HEK293 (cell line): ENCODE data around the gene PAM.

ENCODE experiments used
- CTCF ChIA-PET: fragments of 350-600 bp; formaldehyde crosslinking; extraction: SDS; loops from one replicate; lab custom pipeline; 2021; ENCODE audit warnings: antibody characterized with exemption; lab: Yijun Ruan, JAX
- POLR2A ChIA-PET: fragments of 300-600 bp; formaldehyde crosslinking; extraction: SDS; loops from one replicate; lab custom pipeline; 2020; ENCODE audit warnings: antibody characterized with exemption, inconsistent platforms; lab: Yijun Ruan, JAX
- H3K27ac ChIP-seq: fragments of 200-500 bp; sonication (Bioruptor generic); 2 replicates; pipeline ENCODE4 v1.5.1; 2014; ENCODE audit warnings: low read depth, low read length, control low read depth, inconsistent platforms; ENCODE audit errors: extremely low read depth
- H3K36me3 ChIP-seq, 2 experiments: fragments of 200-500 bp in 1 of 2; sonication (Bioruptor generic) in 1 of 2; 1 replicate in 1 of 2; 2 replicates in 1 of 2; pipeline ENCODE4 v1.5.1; 2014 to 2017; ENCODE audit warnings: inconsistent platforms in 2 of 2, low read length in 2 of 2; ENCODE audit not compliant: control insufficient read depth in 2 of 2, insufficient read depth in 1 of 2
- H3K4me1 ChIP-seq: fragments of 200-500 bp; sonication (Bioruptor generic); 2 replicates; pipeline ENCODE4 v1.5.1; 2014; ENCODE audit warnings: mild to moderate bottlenecking, low read length, inconsistent platforms; ENCODE audit not compliant: control insufficient read depth, insufficient read depth
- H3K4me3 ChIP-seq: 2 replicates; pipeline ENCODE4 v1.5.1; 2011; ENCODE audit warnings: low read depth, mild to moderate bottlenecking, control low read depth, low read length, moderate library complexity
- H3K9me3 ChIP-seq: fragments of 200-500 bp; sonication (Bioruptor generic); 2 replicates; pipeline ENCODE4 v1.5.1; 2014; ENCODE audit warnings: low read depth, low read length, inconsistent platforms; ENCODE audit not compliant: control insufficient read depth, insufficient read depth
- GLIS1 ChIP-seq: fragments of 450-650 bp; formaldehyde crosslinking; IDR thresholded peaks from 2 replicates; pipeline ENCODE4 v1.5.1; 2016; ENCODE audit warnings: missing biosample characterization, missing genetic modification characterization
- KLF8 ChIP-seq: fragments of 450-650 bp; formaldehyde crosslinking; IDR thresholded peaks from 2 replicates; pipeline ENCODE4 v1.5.1; 2016; ENCODE audit warnings: missing biosample characterization, missing genetic modification characterization
- RBAK ChIP-seq: fragments of 450-650 bp; formaldehyde crosslinking; IDR thresholded peaks from 2 replicates; pipeline ENCODE4 v1.5.1; 2016; ENCODE audit warnings: missing biosample characterization, missing genetic modification characterization
- YY2 ChIP-seq: fragments of 450-650 bp; formaldehyde crosslinking; IDR thresholded peaks from 2 replicates; pipeline ENCODE4 v1.5.1; 2016; ENCODE audit warnings: missing biosample characterization, missing genetic modification characterization
- ZNF10 ChIP-seq: fragments of 450-650 bp; formaldehyde crosslinking; IDR thresholded peaks from 2 replicates; pipeline ENCODE4 v1.5.1; 2017; ENCODE audit warnings: missing biosample characterization, missing genetic modification characterization
- ZNF133 ChIP-seq: fragments of 450-650 bp; formaldehyde crosslinking; IDR thresholded peaks from 2 replicates; pipeline ENCODE4 v1.5.1; 2016; ENCODE audit warnings: missing biosample characterization, missing genetic modification characterization
- ZNF140 ChIP-seq: fragments of 450-650 bp; formaldehyde crosslinking; IDR thresholded peaks from 2 replicates; pipeline ENCODE4 v1.5.1; 2016; ENCODE audit warnings: missing biosample characterization, missing genetic modification characterization
- ZNF146 ChIP-seq: fragments of 450-650 bp; formaldehyde crosslinking; IDR thresholded peaks from 2 replicates; pipeline ENCODE4 v1.5.1; 2016; ENCODE audit warnings: missing biosample characterization, missing genetic modification characterization
- ZNF148 ChIP-seq: fragments of 450-650 bp; formaldehyde crosslinking; IDR thresholded peaks from 2 replicates; pipeline ENCODE4 v1.5.0; 2017; ENCODE audit warnings: missing biosample characterization, missing genetic modification characterization, borderline replicate concordance
- ZNF157 ChIP-seq: fragments of 450-650 bp; formaldehyde crosslinking; IDR thresholded peaks from 2 replicates; pipeline ENCODE4 v1.5.1; 2016; ENCODE audit warnings: missing biosample characterization, missing genetic modification characterization
- ZNF169 ChIP-seq: fragments of 450-650 bp; formaldehyde crosslinking; IDR thresholded peaks from 2 replicates; pipeline ENCODE4 v1.5.1; 2016; ENCODE audit warnings: missing biosample characterization, missing genetic modification characterization
- ZNF48 ChIP-seq: fragments of 450-650 bp; formaldehyde crosslinking; IDR thresholded peaks from 2 replicates; pipeline ENCODE4 v1.5.1; 2016; ENCODE audit warnings: missing biosample characterization, missing genetic modification characterization
- ZNF549 ChIP-seq: fragments of 450-650 bp; IDR thresholded peaks from 2 replicates; pipeline ENCODE4 v1.5.1; 2018; ENCODE audit warnings: missing biosample characterization, missing genetic modification characterization, mild to moderate bottlenecking, inconsistent platforms, moderate library complexity
- ZNF645 ChIP-seq: fragments of 450-650 bp; formaldehyde crosslinking; IDR thresholded peaks from 2 replicates; pipeline ENCODE4; 2016; ENCODE audit warnings: missing biosample characterization, missing genetic modification characterization
- ZNF670 ChIP-seq: fragments of 450-650 bp; formaldehyde crosslinking; IDR thresholded peaks from 2 replicates; pipeline ENCODE4 v1.5.1; 2016; ENCODE audit warnings: missing biosample characterization, missing genetic modification characterization, low read depth
- ZNF677 ChIP-seq: fragments of 450-650 bp; IDR thresholded peaks from 2 replicates; pipeline ENCODE4 v1.5.0; 2018; ENCODE audit warnings: missing biosample characterization, mild to moderate bottlenecking, missing genetic modification characterization, moderate library complexity
- ZNF776 ChIP-seq: fragments of 450-650 bp; formaldehyde crosslinking; IDR thresholded peaks from 2 replicates; pipeline ENCODE4 v1.5.0; 2017; ENCODE audit warnings: missing biosample characterization, missing genetic modification characterization, borderline replicate concordance
- TF ChIP-seq, protein P1 (sequence below): fragments of 450-650 bp; formaldehyde crosslinking; IDR thresholded peaks from 2 replicates; pipeline ENCODE4 v1.5.1; 2016; ENCODE audit warnings: missing biosample characterization, missing genetic modification characterization, borderline replicate concordance
- TF ChIP-seq, protein P2 (sequence below): fragments of 450-650 bp; formaldehyde crosslinking; IDR thresholded peaks from 2 replicates; pipeline ENCODE4 v1.5.1; 2017; ENCODE audit warnings: missing biosample characterization, missing genetic modification characterization
- TF ChIP-seq, protein P3 (sequence below): IDR thresholded peaks from 2 replicates; pipeline ENCODE4 v1.6.1; 2011; ENCODE audit warnings: mild to moderate bottlenecking, low read depth, low read length, borderline replicate concordance

Gene PAM

DNA sequence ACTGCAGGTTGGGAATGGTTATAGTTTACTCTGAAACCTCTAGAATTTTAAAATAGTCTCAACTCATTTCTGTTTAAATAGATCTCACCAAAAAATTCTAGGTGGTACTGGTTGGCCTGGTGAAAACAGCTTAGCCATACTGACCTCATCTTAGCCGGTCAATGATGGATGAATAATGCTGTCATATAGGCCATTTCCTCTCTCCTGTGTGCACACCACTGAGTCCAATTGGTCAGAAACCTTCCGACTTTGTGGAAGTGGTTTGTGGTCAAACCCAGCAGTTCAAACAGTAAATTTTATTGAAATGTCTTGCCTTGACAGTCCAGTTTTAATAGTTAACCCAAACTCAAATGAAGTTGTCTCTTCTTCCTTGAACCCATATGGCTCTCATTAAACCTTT is 266.2 kb downstream of the PAM start (continued):
- no peak for TF ChIP-seq KLF8 (tag by site-specific recombination)
- TF ChIP-seq ZNF776 = no peak

DNA sequence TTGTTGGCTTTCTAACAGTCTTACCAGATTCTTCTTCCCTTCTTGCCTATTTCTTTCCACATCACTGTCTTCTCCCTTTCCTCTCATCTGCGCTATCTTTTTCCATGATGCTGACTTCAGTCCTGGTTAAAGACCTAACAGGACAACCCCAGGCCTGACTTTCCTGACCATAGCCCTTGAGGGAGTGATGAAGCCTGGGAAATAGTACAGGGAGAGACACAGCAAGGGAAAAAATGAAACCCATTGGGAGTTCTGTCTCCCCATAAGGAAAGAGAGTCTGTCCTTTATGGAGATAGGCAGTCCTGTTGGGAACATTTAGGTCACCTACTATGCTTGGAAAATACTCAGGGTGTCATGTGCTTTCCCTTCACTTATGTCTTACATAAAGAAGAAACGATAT is 272.2 kb downstream of the PAM start:
- Histone ChIP-seq H3K27ac (no peak overlapping the region), H3K4me3 (no peak overlapping the region), H3K9me3 (no peaks in the 10 kb centered on the region), H3K4me1 (no peaks in the 10 kb centered on the region), H3K36me3 (peaks cover 0 to 7% of the 10 kb centered on the region in 2 experiments; a peak in 1 of 3 replicates)
- ChIA-PET POLR2A (no interaction called here), CTCF (interaction anchor here (0.6 kb wide), 1 partner anchor 30 kb away, joined by 3 read pairs; no protein-coding TSS in a partner anchor)
- no peak for TF ChIP-seq ZNF140 (tag by site-specific recombination)
- TF ChIP-seq ZNF677 (tag by site-specific recombination) = no peak
- TF ChIP-seq, protein P1, sequence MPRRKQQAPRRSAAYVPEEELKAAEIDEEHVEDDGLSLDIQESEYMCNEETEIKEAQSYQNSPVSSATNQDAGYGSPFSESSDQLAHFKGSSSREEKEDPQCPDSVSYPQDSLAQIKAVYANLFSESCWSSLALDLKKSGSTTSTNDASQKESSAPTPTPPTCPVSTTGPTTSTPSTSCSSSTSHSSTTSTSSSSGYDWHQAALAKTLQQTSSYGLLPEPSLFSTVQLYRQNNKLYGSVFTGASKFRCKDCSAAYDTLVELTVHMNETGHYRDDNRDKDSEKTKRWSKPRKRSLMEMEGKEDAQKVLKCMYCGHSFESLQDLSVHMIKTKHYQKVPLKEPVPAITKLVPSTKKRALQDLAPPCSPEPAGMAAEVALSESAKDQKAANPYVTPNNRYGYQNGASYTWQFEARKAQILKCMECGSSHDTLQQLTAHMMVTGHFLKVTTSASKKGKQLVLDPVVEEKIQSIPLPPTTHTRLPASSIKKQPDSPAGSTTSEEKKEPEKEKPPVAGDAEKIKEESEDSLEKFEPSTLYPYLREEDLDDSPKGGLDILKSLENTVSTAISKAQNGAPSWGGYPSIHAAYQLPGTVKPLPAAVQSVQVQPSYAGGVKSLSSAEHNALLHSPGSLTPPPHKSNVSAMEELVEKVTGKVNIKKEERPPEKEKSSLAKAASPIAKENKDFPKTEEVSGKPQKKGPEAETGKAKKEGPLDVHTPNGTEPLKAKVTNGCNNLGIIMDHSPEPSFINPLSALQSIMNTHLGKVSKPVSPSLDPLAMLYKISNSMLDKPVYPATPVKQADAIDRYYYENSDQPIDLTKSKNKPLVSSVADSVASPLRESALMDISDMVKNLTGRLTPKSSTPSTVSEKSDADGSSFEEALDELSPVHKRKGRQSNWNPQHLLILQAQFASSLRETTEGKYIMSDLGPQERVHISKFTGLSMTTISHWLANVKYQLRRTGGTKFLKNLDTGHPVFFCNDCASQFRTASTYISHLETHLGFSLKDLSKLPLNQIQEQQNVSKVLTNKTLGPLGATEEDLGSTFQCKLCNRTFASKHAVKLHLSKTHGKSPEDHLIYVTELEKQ (tag by site-specific recombination) = no peak
- TF ChIP-seq GLIS1 (tag by site-specific recombination) = no peak
- TF ChIP-seq ZNF169 (tag by site-specific recombination) = no peak
- TF ChIP-seq ZNF645 (tag by site-specific recombination) = no peak
- no peak for TF ChIP-seq ZNF157
- TF ChIP-seq ZNF48 = no peak
- no peak for TF ChIP-seq ZNF670 (tag by site-specific recombination)
- TF ChIP-seq YY2 (tag by site-specific recombination) = no peak
- TF ChIP-seq, protein P2, sequence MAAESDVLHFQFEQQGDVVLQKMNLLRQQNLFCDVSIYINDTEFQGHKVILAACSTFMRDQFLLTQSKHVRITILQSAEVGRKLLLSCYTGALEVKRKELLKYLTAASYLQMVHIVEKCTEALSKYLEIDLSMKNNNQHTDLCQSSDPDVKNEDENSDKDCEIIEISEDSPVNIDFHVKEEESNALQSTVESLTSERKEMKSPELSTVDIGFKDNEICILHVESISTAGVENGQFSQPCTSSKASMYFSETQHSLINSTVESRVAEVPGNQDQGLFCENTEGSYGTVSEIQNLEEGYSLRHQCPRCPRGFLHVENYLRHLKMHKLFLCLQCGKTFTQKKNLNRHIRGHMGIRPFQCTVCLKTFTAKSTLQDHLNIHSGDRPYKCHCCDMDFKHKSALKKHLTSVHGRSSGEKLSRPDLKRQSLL (tag by site-specific recombination) = no peak
- no peak for TF ChIP-seq ZNF10 (tag by site-specific recombination)
- TF ChIP-seq, protein P3, sequence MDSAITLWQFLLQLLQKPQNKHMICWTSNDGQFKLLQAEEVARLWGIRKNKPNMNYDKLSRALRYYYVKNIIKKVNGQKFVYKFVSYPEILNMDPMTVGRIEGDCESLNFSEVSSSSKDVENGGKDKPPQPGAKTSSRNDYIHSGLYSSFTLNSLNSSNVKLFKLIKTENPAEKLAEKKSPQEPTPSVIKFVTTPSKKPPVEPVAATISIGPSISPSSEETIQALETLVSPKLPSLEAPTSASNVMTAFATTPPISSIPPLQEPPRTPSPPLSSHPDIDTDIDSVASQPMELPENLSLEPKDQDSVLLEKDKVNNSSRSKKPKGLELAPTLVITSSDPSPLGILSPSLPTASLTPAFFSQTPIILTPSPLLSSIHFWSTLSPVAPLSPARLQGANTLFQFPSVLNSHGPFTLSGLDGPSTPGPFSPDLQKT = no peak
- TF ChIP-seq ZNF549 (tag by site-specific recombination) = no peak
- TF ChIP-seq ZNF146 (tag by site-specific recombination) = no peak
- no peak for TF ChIP-seq ZNF148 (tag by site-specific recombination)
- TF ChIP-seq ZNF133 = no peak
- TF ChIP-seq RBAK = no peak
